ENCODE data around the gene TTC28. TPM values are rescaled to one million over a fixed set of nuclear protein-coding genes. Genes with fewer than 3 reads are reported as not detected.

The TTC28 gene
- total RNA-seq, 1 donor from 2014 or later = 24.5 TPM

DNA sequence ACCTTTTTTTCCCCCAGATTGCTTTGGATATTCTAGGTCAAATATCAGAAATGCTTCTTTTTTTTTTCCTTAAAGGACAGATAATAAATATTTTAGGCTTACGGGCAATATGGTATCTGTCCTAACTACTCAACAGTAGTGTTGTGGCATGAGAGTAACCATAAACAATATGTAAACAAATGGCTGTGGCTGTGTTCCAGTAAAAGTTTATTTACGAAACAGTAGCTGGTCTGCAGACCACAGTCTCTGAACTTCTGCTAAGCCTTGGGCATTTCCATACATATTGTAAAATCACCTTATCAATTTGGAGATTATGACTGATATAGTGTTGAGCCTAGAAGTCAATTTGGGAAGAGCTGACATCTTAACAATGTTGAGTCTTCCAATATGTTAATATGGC is 621.6 kb downstream of the TTC28 start:
- Histone ChIP-seq H3K4me1 (no peaks in the 10 kb centered on the region), H3K27me3 (no peaks in the 10 kb centered on the region), H3K9me3 (no peaks in the 10 kb centered on the region), H3K4me3 (no peak overlapping the region), H3K36me3 (no peaks in the 10 kb centered on the region), H3K27ac (no peak overlapping the region)
- no peak for DNase-seq (ENCODE audit: low spot score in 2 of 2)
- intact Hi-C loops (cut with DNase I) = loop anchor here (10.0 kb wide), 1 partner anchor 387 kb away; no protein-coding TSS in a partner anchor
- TF ChIP-seq, protein P1, sequence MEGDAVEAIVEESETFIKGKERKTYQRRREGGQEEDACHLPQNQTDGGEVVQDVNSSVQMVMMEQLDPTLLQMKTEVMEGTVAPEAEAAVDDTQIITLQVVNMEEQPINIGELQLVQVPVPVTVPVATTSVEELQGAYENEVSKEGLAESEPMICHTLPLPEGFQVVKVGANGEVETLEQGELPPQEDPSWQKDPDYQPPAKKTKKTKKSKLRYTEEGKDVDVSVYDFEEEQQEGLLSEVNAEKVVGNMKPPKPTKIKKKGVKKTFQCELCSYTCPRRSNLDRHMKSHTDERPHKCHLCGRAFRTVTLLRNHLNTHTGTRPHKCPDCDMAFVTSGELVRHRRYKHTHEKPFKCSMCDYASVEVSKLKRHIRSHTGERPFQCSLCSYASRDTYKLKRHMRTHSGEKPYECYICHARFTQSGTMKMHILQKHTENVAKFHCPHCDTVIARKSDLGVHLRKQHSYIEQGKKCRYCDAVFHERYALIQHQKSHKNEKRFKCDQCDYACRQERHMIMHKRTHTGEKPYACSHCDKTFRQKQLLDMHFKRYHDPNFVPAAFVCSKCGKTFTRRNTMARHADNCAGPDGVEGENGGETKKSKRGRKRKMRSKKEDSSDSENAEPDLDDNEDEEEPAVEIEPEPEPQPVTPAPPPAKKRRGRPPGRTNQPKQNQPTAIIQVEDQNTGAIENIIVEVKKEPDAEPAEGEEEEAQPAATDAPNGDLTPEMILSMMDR (IDR thresholded peaks at IDR 0.05) = no peak

DNA sequence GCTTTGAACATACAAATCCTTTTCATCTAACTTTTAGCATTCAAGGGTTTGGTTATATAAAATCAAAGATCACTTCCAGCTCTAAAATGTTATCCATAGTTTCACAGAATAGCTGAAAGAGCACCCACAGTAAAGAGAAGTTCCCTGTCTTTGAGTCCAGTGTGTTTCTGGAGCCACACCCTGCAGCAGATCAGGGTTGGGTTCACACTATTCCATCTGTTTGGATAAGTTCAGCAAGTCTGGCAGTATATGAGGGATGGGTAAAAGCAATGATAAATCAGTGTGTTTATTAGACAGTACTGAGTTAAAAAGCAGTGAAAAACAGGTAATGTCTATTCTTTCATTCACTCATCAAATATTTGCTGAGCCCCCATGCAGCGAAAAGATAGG is 624.8 kb downstream of the TTC28 start:
- Histone ChIP-seq H3K36me3 (no peaks in the 10 kb centered on the region), H3K27ac (no peak overlapping the region), H3K27me3 (no peaks in the 10 kb centered on the region), H3K9me3 (no peaks in the 10 kb centered on the region), H3K4me1 (no peaks in the 10 kb centered on the region), H3K4me3 (no peak overlapping the region)
- intact Hi-C loops (cut with DNase I) = loop anchor here (10.0 kb wide), 1 partner anchor 390 kb away; no protein-coding TSS in a partner anchor
- TF ChIP-seq, protein P1 (IDR thresholded peaks at IDR 0.05) = no peak
- DNase-seq (ENCODE audit: low spot score in 2 of 2) = no peak

DNA sequence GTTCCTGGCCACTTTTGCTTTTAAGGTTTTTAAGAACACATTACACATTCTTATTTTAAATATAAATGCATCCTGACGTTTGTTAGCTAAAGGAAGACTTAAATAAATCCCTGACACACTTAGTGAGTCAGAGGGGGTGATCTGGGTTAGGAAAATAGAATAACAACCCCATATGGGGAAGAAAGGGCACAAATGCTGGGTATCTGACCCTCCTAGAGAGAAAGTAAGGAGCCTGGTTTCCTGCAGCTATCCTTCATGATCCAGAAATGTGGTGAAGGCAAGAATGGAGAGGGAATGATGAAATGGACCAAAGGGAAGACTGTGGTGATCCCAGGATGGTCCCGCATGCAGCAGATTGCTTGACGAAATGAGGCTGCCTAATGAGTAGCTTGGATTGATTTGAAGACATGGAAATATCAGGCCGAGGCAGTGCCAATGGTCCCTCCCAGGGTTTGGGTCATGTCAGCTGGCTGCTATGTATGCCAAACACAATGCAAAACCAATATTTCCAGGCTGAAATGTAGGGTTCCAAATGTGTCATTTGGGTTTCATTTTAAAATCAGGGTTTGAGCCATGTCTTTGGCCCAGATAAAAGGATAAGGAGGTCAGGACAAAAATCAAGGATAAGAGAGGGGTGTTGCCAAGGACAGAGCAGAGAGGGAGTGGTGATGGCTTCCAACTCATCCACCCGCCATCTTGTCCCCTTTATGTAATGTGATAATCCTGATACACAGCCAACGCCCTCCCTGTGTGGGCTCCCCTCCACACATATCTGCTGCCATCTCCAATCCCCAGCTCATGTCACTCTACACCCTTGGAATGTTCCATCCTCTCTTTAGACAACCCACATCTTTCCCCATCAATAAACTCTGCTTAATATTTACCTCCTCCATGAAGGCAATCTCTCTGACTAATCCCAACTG is 625.5 kb downstream of the TTC28 start:
- TF ChIP-seq, protein P1 (IDR thresholded peaks at IDR 0.05) = no peak
- Histone ChIP-seq H3K36me3 (no peaks in the 10 kb centered on the region), H3K4me3 (no peak overlapping the region), H3K27ac (no peak overlapping the region), H3K27me3 (no peaks in the 10 kb centered on the region), H3K9me3 (no peaks in the 10 kb centered on the region), H3K4me1 (no peaks in the 10 kb centered on the region)
- intact Hi-C loops (cut with DNase I) = loop anchor here (10.0 kb wide), 1 partner anchor 391 kb away; no protein-coding TSS in a partner anchor
- no peak for DNase-seq (ENCODE audit: low spot score in 2 of 2)

DNA sequence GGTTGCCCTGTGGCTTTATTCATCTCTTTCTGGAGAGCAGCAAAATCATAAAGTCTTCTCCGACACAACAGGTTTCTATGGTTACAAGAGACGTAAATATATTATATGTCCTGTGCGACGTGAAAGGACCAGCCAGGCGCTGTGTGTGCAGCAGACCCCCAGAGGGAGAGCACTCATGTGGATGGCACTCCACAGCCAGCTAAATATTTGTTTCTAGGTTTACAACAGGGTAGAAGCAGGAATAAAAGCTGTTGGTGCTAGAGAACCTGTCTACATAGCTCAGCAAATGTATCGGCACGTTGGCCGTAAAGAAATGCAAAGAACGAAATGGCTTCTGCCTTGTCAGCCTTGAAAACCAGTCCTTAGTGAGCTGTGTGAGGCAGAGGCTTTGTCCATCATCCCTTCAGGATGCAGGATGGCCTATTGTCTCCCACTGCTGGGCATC is 626.8 kb downstream of the TTC28 start:
- Histone ChIP-seq H3K4me3 (no peak overlapping the region), H3K27ac (no peak overlapping the region), H3K9me3 (no peaks in the 10 kb centered on the region), H3K36me3 (no peaks in the 10 kb centered on the region), H3K27me3 (no peaks in the 10 kb centered on the region), H3K4me1 (no peaks in the 10 kb centered on the region)
- intact Hi-C loops (cut with DNase I) = loop anchor here (10.0 kb wide), 1 partner anchor 392 kb away; no protein-coding TSS in a partner anchor
- TF ChIP-seq, protein P1 (IDR thresholded peaks at IDR 0.05) = no peak
- no peak for DNase-seq (ENCODE audit: low spot score in 2 of 2)

DNA sequence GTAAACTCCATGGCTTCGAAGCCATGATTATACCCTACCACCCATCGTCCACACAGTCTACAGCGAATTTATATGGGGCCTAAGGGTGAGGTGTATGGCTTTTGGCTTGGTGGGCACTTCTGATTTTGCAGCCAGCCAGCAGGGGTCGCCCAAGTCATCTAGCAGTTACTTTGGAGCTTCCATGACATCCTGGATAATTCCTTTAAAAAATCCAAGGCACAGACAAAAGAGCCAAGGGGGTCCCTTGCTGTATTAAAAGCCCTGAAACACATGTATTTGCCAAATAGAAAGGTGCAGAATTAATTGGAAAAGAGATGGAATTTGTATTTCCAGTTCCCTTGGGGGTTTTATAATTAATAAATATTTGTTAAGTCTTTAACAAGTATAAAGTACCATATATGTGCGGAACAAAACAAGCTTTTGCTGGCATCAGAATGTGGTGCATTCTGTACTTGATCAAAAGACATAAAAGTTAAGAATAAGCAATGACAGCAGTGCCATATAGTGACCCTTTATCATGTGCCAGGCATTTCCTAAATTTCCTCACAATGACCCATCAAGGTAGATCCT is 627.8 kb downstream of the TTC28 start:
- H3K4me3 ChIP-seq = no peak overlapping the region
- H3K27ac ChIP-seq = no peak overlapping the region
- H3K4me1 ChIP-seq = no peaks in the 10 kb centered on the region
- intact Hi-C loops (cut with DNase I) = loop anchor here (1.0 to 10.0 kb wide), 2 partner anchors 393 to 542 kb away; no protein-coding TSS in a partner anchor
- peak in 1 of 2 donors; percentile 77 for DNase-seq (ENCODE audit: low spot score in 2 of 2)
- no peaks in the 10 kb centered on the region for H3K27me3 ChIP-seq
- no peaks in the 10 kb centered on the region for H3K36me3 ChIP-seq
- TF ChIP-seq, protein P1 (IDR thresholded peaks at IDR 0.05) = peak; percentile 74 to 89 (median 81)
- no peaks in the 10 kb centered on the region for H3K9me3 ChIP-seq
